HG03342 (cell line): ENCODE measurements around the gene KRT36.

Source experiments
- ATAC-seq: cut with Tn5 transposase; IDR thresholded peaks from one replicate; pipeline ENCODE4 v1.9.1; 2021; ENCODE audit warnings: mild to moderate bottlenecking, moderate library complexity; ENCODE audit not compliant: unreplicated experiment

Gene KRT36

DNA sequence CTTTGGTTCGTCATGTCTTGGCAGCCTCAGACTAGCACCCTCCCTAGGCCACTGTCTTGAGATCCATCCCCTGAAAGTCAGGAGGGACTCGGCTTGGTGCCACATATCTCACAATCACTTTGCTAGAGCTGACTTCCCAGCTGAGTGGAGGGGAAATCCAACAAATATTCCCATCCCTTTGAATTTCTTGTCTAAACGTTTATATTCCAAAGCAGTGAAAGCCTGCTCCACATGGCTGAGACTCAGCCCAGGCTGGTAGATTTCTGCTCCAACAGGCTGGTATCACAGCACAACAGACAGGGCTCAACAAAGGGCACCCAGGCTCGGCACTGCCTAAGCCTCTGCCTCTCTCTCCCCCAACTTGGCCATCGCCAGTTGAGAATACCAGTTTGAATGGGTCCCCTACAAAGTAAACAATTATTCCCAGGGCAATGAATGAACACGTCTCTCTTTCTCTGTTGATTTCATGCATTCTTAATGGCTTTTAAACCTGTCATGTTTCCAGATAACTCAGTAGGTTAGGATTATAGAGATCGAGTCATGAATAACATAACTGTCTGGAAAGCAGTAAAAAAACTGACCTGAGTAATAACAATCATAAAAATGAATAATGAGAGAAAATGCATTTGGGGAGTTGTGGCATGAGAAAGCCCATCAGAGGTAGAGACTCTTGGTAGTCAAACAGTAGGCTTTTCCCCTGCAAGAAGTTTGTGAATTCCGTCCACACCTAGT lies 14.7 kb upstream of the KRT36 start:
- ATAC-seq, result no peak

DNA sequence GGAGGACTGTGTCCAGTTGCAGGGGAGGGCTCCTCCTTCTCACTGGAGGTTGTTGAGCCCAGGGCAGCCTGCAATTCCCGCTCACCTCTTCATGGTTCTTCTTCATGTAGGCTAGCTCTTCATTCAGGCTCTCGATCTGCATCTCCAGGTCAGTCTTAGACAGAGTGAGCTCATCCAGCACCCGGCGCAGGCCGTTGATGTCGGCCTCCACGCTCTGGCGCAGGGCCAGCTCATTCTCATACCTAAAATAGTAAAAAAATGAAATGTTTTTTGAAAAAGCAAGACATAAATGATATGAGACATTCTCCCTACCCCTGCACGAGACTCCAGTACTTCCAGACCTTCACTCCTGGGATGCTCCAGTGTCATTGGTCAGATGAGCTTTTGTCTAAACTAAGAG lies 13.5 kb upstream of the KRT36 start:
- no peak for ATAC-seq

GRCh38 chr17:41500131-41500911 lies 10.6 kb upstream of the KRT36 start:
- ATAC-seq, result no peak

GRCh38 chr17:41499714-41500113 lies 10.0 kb upstream of the KRT36 start:
- no peak for ATAC-seq

DNA sequence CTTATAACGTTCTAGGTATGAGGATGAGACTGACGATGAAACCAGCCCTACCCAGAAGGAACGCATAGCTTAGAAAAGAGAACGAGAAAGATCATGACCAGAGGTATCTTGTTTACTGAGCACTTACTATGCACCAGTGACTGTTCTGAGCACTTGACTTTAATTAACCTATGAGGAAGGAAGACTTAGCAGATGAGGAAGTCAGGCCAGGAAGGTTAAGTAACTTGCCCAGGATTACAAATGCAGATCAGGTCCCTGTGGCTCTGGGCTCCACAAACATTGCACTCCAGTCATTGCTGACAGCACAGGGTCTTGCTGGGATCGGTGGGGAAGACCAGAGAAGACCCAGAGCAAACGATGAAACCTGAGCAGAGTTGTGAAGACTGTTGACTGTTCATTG lies 8.6 kb upstream of the KRT36 start:
- ATAC-seq, result no peak

GRCh38 chr17:41496803-41497484 lies 7.2 kb upstream of the KRT36 start:
- peak; percentile 77 for ATAC-seq

- ATAC-seq, result no peak
Measured at GRCh38 chr17:41494524-41494923, 4.8 kb upstream of the KRT36 start.

DNA sequence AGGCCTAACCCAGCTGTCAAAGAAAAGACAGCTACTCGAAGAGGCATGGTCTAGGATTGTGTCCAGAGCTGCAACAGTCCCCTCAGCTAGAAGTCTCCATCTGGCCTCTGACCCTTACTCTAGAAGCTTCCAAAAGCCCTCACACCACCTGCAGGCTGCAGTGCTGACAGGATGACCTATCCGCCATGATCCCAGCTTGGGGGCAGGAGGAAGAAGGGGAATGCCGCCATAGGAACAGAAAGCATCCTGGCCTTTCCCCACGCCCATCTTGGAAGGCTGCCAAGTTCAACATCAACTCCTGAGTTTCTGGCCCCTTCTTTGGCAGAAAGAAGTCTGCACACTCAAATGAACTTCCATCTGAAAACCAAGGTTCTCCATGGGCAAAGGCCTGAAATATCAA lies 3.1 kb upstream of the KRT36 start:
- no peak for ATAC-seq

DNA sequence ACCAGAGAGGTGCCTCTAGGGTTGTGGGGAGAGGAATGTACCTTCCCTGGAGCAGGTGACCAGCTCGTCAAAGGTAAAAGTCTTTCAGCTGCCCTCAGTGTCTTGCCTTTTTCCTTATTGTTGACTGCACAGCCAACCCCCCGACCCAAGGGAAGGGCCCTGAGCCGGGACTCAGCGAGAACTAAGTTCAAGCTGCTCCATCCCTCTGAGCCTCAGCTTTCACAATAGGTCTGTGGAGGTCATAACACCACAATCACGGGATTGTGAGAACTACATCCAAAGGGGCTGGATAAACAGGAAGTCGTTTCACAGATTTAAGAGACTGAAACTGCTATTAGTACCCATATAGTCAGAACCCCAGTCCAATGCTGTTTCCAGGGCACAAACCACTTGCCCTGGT lies 2.6 kb upstream of the KRT36 start:
- ATAC-seq, result no peak

GRCh38 chr17:41491476-41491875 lies 1.8 kb upstream of the KRT36 start:
- ATAC-seq, result no peak

- ATAC-seq, result no peak
Measured at GRCh38 chr17:41490000-41490990, 585 bp upstream of the KRT36 start.

DNA sequence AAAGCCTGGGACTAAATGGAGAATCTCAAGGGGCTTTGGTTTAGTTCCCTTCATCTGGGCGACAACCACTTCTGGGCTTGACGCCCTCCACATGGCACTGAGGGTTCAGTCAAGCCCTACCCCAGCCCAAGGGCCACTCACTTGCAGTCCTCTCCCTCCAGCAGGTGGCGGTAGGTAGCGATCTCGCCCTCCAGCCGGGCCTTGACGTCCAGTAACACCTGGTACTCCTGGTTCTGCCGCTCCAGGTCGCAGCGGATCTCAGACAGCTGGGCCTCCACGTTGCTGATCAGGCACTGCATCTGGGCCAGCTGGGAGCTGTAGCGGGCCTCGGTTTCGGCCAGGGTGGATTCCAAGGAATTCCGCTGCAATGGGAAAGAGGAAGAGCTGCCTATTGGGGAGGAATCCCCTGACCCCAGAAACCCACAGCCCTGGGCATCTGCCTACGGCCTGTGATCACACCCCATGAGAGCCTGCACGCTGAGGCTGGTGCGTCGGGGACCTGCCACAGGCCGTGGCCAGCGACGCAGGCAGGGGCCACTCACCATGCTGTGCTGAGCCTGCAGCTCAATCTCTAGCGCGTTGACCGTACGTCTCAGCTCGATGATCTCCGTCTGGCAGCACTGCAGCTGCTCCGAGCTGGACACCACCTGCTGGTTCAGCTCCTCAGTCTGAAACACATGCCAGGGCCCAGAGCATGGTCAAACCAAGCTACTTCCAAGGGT lies 2.7 kb downstream of the KRT36 start:
- no peak for ATAC-seq

DNA sequence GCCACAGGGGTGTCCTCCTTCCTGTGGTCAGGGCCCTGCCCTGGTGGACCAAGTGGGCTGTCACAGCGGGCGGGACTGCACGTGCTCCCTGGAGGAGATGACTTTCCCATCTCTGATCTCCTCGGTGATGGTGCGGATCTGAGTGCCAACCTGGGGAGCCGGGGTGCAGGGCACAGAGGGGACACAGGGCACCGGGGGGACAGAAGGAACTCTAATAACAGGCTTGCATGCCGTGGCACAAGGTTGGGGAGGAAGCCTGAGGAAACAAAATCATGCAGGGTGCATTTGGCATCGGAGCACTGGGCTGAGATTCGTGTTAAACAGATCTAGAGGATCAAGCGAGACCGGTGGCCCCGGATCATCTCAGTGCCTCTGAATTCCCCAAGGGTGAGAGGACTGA lies 3.4 kb downstream of the KRT36 start:
- no peak for ATAC-seq

DNA sequence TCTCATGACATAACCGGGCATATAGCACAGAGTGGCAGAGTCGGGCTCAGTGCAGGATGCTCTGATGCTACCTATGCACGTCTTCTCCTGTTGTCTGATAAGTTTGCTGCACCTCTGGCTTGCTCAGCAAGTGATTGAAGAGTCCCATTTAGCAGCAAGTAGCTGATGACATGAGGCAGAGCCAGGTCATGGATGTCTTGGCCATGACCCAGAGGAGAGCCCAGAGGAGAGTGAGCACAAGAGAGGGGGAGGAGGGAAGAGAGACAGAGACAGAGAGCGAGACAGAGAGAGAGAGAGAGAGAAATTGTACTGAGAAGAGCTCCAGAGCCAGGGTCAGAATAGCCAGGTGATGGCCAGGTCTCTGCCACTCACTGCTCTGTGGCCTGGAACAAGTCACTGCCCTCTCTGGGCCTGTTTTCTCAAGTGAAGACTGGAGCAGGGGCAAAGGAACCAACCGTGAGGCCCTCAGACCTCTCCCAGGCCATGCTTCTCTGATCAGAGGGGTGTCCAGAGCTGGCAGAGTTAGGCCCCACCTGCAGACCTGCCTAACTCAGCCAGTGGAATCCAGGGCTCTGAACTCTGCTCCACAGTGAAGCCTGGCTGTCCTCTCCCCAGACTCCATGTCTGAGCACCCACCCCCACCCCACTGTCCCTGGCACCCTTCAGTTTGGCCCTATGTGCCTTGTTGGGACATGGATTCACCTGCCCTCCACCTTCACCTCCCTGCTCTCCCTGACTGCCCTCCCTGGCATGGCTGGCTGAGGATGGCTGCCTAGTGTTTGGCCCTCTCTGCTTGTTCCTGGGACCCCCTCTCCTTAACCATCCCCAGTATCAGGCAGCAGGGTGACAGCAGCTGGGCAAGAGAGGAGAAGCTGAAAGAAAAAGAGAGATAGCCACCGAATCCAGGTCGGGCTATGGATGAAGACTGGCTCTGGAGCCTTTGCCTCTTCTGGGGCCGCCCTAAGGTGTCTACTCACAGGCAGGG lies 4.5 kb downstream of the KRT36 start:
- no peak for ATAC-seq

GRCh38 chr17:41483991-41484826 lies 5.5 kb downstream of the KRT36 start:
- no peak for ATAC-seq

DNA sequence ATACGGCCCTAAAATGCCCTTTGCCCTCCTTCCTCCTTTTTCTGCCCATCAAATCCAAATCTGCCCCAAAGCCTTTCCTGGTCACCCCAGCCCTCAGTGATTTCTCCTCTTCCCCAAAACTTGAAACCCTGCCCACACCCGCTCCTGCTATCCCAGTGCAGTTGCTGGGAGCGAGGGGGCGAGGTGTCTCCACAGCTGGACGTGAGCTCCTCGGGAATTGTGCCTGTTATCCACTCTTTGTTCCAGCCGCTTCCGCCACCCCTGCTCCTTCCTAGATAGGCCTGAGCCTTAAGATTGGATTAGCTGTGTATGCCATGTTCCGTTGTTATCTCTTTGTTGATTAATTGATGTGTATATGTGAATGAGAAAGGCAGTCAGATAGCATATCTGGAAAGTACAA lies 6.2 kb downstream of the KRT36 start:
- ATAC-seq, result no peak

DNA sequence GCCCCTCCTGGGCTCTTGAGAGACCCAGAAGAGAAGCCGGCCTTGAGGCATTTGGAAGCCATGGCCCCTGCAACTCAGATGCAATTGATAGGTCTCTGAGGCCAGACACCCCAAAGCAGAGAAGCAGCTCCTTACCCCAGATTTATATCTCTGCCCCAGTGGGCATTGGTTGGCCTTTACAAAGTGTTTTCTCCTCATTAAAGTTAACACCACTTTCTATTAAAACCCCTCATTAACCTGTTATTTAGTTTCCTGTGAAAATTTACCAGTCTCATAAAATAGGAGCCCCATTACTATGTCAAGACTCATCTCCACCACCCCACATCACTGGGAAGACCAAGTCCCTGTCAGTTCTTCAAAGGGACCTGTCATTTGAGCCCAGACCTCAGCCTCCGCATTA lies 8.7 kb downstream of the KRT36 start, which contains the start of gene KRT35:
KRT35 (minus strand) TSS at position 116 of the 400 bp plus-strand sequence; CDS start at position 62, 54 bp downstream.
- ATAC-seq, result no peak

GRCh38 chr17:41480581-41480980 lies 9.1 kb downstream of the KRT36 start:
- ATAC-seq, result no peak
